Hepatic stellate cell (primary cell): Measurements from ENCODE around the gene DCAF17.
"Not testable (repeated sequence)": the region's sequence is repeated elsewhere in the genome, so short reads cannot be mapped to it uniquely, and the experiment has no call there.

Experiments used
- DNase-seq: peaks from one replicate; pipeline ENCODE4 v3.0.0; 2011; ENCODE audit warnings: low spot score

Gene DCAF17

DNA sequence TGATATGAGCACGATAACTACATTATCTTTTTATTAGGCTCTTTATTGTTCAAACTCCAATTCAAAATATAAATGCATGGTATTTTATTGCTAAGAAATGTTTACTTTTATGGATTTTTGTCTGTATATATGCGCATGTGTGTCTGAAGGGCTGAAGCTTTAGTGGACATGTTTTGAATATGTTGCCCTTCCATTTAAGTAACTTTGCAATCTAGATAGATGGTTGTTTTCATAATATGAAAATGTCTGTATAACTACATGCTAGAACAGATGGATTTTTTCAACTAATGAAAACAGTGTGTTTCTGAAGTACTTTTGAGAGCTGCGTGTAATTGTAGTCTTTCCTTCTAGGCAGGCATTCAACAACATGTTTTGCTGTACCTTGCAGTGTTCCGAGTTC is 18.7 kb downstream of the DCAF17 start:
- DNase-seq: no peak

DNA sequence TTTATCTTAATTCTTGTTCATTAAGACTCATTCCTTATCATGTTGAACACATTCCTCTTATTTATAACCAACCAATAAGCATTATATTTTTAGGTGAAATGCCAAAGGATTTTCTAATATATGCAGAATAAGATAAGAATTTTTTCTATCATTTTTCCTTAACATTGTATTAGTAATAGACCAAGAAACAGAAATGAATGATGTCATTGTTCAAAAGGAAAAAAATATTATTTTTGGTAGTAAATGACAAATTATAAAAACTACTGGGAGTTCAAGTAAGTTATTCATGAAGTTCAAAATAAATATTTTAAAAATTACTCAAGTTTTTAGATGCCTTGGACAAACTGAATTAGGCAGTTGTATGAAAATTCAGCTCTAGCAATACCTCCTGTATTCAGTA is 25.5 kb downstream of the DCAF17 start:
- DNase-seq: no peak

DNA sequence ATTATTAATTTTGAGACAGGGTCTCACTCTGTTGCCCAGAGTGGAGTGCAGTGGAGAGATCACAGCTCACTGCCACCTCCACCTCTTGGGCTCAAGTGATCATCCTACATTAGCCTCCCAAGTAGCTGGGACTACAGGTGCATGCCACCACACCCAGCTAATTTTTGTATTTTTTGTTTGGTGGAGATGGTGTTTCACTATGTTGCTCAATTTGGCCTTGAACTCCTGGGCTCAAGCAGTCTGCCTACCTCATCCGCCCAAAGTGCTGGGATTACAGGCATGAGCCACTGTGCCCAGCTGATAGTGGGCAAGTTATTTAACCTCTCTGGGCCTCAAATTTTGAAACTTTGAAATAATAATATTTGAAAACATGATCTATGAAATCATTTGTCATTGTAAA is 26.5 kb downstream of the DCAF17 start:
- DNase-seq: no peak

DNA sequence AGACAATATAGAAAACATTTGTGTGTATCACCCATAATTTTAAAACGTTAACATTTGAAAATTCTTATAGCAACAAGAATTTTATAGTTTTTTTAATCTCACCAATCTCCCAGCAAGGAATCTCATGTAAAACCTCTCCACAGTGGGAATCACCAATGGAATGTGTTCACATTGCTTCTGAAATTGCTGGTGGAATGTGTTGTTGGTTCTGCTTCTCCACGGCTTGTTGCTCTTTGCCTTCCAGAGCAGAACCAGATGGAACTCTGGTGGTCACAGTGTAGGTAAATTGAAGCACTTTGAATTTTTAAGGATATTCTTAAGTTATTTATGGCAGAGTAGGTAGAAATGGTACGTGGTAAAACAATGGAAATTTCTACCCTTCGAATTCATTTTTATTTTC is 35.1 kb downstream of the DCAF17 start:
- DNase-seq: peak; percentile 32

DNA sequence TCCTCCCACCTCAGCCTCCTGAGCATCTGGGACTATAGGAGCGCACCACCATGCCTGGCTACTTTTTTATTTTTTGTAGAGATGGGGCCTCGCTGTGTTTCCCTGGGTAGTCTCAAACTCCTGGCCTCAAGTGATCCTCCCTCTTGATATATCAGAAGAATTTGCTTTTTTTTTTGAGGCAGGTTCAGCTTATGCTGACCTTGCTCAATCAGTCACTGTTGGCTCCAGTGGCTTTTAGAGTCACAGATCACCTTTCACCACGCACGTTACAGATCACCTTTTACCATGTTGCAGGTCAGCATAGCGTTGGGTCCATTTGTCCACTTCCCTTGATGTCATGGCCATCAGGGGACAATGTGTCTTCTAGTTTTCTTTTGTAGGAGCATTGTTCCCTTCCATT is 36.1 kb downstream of the DCAF17 start:
- DNase-seq: no peak

DNA sequence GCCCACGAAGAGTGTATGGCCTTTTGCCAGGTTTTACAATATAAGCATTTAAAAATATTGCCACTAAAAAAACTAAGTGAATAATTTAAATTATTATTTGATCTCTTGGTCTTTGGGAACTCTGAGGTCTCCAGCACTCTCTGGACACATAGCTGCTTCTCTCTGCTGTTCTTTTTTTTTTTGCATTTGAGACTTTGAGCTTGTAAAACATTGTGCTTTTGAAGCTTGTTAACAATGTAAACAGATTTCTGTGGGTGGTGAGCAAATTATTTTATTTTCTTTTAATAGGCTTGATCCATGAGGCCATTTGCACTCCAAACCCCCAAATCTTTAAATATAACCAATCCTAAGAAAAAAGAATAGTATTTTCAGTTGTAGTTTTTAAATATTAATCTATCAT is 42.0 kb downstream of the DCAF17 start:
- DNase-seq: no peak

DNA sequence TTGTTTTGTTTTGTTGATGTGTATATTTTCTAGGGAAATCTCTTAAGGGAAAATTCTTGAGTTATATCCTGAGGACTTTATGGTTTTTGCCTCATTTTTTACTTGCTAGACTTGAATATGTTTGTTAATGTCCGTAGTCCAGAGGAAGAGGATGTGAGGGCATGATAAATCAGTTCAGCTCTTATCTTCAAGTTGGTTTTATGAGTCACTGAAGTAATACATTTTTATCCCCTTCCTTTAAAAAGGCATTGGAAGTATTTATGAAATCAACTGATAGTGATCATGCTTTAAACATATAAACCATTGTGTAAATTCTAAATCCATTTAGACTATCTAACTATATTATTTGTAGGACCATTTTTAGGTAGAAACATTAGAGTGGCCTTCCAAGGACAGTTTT is 44.3 kb downstream of the DCAF17 start:
- peak; percentile 4 for DNase-seq

DNA sequence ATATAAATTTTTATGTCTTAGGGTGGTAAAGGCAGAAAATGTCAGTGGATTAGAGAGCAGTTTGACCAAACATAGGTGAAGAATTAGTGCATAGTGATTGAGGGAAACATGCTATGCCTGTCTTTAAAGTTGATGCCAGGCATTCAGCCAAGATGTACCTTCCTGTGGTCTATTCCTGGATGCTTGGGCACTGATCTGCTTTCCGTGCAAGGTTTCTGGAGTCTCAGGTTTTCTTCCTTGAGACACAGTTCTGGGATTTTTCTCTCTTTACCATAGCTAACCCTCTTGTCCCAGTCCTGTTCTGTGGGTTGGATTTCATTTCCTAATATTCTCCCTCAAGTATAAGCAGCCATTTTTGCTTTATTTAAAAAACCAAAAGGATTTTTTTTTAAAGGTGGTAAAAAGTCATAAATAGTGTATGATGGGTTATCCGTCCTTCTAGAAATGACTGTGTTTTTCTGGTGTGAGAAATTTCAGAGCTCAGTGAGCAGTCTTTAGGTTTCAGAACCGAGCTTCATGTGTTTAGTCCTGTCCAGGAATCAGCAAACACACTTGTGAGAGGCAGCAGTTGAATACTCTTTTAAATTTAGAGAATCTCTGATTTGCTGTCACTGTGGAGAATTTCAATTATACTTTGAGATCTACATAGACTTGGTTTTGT is 45.3 kb downstream of the DCAF17 start:
- no peak for DNase-seq

DNA sequence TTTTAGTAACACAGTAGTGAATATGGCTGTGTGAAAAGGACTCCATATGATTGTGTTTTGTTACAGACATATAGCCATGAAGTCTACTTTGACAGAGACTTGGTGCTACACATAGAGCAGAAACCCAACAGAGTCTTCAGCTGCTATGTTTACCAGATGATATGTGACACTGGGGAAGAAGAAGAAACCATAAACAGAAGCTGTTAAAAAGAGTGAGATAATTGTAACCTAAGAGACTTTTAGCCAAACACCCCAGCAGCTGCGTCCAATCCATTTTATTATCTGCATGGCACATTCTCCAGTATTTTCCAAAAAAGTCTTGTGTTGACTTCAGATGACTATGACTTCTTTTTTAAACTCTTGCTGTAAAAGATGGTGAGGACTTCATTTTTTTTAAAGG is 46.9 kb downstream of the DCAF17 start:
- no peak for DNase-seq

DNA sequence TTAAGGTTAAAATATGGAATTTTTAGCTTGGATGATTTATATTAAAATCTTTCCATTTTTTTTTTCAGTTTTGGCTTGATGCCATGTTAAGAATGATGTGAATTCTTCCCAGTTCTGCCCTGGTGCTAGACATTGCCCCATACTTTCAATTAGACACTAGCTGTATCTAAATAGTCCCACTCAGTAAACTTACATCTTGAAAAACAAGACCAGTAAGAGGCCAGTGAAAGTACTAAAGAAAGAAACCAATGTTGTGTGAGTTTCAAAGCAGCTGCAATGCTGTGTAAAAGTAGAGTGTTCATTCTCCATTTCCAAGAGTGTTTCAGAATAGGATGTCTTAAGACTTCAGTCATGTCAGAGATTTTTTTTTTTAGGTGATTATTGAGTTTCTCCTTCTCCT is 48.3 kb downstream of the DCAF17 start:
- no peak for DNase-seq

DNA sequence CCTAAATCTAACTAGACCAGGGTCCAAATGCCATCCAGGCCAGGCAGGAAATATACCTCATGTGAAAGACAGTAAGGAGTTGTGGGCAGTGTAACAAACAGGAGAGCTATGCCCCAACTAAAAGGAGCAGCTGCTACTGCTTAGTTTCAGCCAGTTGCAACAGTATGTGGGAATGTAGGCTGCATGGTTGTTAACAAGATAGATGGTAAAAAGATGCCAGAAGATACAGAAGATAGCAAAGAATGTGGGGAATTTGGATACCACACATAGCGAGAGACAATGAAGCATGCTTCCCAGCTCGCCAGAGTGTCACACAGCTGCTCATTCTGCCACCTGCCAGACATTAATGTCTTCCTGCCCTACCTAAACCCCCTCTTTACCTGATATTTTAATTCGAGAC is 48.9 kb downstream of the DCAF17 start:
- no peak for DNase-seq

DNA sequence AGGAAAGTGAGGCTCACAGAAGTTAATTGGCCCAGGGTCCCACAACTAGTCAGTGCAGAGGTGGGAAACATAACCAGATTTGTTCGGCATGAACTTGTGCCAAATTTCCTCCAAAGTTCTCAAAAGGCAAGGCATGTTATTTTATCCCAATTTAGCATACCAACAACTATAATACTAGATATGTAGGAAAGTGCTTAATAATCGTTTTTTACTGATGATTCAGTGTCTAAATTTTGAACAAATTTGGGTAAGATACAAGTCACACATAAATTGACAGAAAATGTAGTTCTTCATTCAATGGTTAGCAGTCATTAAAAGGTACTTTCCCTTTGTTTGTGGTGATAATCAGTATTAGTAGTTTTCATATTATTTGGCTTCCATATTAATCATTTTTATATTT is 49.8 kb downstream of the DCAF17 start:
- no peak for DNase-seq

DNA sequence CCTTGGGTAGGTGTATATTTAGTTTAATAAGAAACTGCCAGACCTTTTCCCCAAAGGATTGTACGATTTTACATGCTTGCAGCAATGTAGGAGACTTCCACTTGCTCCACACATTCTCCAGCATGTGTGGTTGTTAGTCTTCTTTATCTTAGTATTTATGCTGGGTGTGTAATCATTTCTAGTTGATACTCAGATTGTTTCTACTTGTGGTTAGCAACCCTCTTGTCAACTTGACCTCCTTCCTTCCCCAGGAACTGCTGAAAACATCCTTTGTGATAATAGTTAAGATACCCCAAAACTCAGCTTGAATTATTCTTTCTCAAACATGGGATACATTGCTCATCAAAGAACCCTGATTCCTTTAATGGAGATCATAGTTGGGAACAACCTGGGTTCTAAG is 51.1 kb downstream of the DCAF17 start:
- no peak for DNase-seq

DNA sequence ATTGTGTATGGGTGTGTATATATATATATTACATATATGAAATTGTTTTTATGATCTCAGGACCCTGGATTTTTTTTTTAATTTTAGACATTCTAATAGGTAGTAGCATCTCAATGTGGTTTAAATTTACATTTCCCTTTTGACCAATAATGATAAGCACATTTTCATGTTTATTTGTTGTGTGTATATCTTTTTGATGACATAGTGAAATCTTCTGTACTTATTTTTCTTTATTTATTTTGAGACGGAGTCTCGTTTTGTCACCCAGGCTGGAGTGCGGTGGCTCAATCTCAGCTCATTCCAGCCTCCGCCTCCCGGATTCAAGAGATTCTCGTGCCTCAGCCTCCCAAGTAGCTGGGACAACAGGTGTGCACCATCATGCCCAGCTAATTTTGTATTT is 53.2 kb downstream of the DCAF17 start:
- no peak for DNase-seq

DNA sequence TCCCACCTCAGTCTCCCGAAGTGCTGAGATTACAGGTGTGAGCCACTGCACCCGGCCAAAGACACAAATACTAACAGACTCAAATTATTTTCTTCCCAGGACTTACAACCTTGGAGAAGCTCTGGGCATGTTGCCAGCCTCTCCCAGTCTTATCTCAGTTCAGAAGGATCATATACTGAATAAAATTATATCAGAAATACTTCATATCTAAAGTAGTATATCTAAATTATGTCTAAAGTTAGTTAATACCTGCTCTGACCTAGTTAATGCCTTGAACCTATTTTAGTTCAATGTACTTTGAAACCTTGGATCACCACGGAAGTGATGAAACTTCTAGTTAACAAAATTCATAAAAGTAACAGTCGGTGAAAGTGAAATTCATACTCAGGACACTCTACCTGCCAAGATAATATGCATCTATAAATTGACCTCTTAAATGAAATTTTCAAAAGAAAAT is 53.8 kb downstream of the DCAF17 start:
- DNase-seq: no peak

DNA sequence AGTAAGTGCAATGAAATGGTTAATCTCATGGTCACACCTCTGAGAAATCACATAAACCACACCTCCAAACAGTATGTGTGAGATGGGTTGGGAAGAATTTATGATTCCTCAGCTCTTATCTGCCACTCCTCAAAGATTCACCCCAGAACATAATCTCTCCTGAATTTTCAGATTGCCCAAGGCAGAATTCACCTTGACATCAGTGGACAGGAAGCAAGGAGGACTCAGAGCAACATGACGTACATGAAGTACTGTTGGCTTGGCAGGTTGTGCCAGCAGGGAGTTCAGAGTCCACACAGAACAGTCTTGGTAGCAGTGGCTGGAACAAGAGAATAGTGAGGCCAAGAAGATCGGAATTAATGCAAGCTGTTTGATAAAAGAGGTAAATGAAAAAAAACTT is 56.6 kb downstream of the DCAF17 start:
- no peak for DNase-seq

DNA sequence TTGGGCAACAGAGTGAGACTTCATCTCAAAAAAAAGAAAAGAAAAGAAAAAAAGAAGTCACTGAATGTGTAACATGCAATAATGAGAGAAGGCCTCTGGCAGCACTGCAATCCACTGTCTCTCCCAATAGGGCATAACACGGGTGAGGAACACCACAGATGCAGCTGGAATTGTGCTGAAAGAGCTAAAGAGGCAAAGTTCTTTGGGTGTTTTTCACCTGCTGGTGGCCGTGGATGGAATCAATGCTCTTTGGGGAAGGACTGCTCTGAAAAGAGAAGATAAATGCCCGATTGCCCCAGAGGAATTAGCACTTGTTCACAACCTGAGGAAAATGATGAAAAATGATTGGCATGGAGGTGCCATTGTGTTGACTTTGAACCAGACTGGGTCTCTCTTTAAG is 57.3 kb downstream of the DCAF17 start:
- DNase-seq: no peak

DNA sequence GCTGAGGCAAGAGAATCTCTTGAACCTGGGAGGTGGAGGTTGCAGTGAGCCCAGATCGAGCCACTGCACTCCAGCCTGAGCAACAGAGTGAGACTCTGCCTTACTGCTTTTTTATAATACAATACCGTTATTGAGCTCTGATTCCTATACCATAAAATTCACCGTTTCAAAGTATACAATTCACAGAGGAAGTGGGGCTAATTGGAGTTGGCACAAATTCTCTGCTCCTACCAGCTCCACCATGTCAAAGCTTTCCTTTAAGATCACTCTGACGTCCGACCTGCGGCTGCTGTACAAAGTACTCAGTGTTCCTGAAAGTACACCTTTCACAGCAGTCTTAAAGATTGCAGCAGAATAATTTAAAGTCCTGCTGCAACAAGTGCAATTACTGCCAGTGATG is 58.6 kb downstream of the DCAF17 start:
- DNase-seq: no peak

DNA sequence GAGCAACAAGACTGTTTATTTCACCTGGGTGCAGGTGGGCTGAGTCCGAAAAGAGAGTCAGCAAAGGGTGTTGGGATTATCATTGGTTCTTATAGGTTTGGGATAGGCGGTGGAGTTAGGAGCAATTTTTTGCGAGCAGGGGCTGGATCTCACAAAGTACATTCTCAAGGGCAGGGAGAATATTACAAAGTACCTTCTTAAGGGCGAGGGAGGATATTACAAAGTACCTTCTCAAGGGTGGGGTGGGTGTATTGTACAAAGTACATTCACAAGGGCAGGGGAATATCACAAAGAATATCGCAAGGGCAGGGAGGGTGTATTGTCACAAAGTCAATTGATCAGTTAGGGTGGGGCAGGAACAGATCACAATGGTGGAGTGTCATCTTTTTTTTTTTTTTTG is 63.6 kb downstream of the DCAF17 start:
- DNase-seq: not testable (repeated sequence)

DNA sequence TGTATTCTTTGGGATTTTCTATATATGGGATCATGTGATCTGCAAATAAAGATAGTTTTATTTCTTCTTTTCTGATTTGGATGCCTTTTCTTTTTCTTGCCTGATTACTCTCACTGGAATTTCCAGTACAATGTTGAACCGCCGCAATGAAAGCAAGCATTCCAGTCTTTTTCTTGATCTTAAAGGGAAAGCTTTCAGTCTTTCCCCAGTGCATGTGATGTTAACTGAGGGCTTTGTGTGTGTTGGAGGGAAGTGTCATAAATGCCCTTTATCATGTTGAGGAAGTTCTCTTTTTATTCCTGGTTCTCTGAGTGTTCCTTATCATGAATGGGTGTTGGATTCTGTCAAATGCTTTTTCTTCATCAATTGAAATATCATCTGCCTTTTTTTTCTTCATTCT is 71.3 kb downstream of the DCAF17 start:
- DNase-seq: no peak

DNA sequence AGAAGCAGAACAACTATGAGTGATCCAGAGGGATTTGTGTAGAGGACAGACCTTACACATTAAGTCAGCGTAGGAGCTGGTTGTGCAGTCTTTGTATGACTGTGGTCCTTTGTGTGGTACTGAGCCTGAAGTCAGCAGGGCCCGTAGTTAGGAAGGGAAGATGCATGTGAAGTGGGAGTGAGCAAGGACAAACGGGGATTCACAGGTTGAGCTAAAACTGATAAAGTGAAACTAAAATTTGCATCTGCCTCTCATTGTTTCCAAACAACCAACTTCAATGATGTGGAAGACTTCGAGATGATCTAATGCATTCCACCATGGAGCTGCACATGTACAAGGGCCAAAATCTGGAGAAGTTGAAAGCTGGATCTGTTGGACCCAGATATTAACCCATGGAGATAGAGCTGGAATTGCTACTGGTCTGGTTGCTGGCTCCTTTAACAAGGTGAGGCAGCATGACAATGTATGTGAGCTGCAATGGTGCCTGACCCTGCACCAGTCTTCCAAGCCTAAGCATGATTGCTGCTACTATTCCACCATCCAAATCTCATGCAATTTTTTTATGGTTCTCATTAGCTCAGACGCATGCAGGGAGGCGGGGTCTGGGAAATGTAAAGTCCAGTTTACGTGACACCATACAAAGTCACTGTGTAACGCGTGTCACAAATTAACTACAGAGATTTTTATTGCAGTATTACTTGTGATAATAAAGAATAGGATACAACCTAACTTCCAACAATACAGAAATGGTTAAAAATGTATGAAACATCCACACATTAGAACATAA is 76.1 kb downstream of the DCAF17 start:
- DNase-seq: no peak

DNA sequence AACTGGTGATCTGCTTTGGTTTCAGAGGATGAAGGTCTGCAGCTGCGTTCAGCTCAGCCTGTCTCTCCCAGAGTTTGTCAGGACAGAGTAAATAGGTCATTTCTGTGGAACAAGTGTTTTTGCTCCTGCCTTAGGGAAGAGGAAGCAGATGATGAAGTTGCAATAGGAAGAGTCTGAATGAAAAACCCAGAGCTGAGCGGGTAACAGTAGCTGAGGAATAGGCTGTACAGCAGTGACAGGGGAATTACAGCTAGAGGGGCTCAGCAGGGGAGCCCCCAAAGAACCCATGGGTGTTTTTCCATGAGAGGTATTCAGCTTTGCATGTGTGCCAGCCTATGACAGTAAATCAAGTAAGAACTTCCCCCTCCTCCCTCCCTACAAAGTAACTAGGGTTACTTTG is 78.0 kb downstream of the DCAF17 start:
- no peak for DNase-seq

DNA sequence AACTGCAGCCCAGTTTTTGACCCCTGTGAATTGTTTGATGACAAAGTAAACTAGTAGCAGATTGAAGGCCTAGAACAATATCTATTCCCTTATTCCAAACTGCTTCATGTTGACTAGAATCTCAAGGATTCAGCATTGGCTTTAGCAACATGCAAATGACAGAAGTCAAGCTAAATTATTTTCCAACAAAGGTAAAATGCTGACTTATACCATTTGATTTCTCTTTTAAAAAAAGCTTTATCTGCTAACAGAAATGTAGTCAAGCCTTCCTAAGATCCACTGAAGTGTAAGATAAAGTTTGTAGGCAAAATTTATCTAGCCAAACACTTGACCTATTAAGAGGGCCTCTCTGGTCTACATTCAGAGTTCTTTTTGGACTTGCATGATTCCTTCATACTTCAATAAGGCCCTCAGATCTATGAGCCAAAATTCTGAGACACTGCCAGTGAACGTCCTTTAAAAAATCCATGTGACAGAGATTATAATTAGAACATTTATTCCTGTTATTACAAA is 78.7 kb downstream of the DCAF17 start:
- DNase-seq: no peak

DNA sequence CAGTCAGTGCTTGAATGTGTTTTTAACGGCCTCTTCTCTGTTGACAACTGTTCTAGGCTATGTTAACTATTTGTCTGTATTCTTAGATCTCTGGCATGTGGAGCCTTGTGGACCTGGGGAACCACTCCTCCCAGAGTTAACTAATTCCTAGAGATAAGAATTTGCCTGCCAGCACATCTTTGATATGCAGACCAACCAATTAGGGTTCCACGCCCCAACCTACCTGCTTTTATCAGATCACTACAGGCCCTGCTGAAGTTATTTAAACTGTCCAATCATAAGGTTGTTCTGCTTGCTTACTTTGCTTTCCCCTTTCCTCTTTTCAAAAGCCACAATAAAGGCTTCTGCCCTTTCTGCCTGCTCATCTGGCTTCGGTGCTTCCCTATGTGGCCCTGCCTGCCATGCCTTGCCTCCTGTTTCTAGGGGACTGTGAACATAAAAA is 79.7 kb downstream of the DCAF17 start:
- DNase-seq: no peak
